GM21737 (cell line): ENCODE measurements around the gene PLPPR4.
"Not testable (repeated sequence)": the region's sequence is repeated elsewhere in the genome, so short reads cannot be mapped to it uniquely, and the experiment has no call there.

Experiments used
- ATAC-seq: cut with Tn5 transposase; IDR thresholded peaks from one replicate; pipeline ENCODE4 v1.9.1; 2021; ENCODE audit warnings: mild to moderate bottlenecking, moderate library complexity; ENCODE audit not compliant: unreplicated experiment

Gene PLPPR4

GRCh38 chr1:99268021-99268420 lies 3.7 kb downstream of the PLPPR4 start:
- ATAC-seq, result no peak

DNA sequence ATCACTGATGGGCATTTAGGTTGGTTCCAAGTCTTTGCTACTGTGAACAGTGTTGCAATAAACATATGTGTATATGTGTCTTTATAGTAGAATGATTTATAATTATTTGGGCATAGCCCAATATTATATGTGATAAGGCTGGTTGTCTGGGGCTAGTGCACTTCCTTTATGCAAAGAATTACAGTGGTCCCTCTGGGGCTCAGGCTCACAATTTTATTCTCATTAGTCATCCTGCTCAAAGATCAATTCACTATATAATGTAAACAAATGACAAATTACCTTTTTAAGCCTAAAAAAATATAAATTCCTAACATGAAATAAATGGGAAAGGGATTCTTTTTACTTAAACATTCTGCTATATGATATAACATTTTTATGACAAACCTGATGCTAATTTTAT lies 5.0 kb downstream of the PLPPR4 start:
- ATAC-seq, result no peak

DNA sequence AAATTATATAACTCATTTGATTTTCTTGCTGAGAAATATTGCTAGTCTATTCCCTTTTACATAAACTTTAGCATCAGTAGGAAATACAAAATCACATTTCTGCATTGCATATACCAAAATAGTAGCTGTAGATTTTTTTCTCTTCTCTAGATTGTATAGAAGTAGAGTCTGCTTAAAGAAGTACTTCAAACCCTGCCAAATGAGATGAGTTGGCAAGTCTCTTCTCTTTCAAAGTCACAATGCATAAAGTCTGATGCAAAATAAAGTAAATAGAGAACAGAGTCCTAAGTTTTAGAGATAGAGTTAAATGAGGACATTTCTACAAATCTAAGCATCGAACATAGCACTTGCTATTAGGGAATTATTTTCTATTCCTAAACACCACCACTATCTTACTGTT lies 6.4 kb downstream of the PLPPR4 start:
- no peak for ATAC-seq

DNA sequence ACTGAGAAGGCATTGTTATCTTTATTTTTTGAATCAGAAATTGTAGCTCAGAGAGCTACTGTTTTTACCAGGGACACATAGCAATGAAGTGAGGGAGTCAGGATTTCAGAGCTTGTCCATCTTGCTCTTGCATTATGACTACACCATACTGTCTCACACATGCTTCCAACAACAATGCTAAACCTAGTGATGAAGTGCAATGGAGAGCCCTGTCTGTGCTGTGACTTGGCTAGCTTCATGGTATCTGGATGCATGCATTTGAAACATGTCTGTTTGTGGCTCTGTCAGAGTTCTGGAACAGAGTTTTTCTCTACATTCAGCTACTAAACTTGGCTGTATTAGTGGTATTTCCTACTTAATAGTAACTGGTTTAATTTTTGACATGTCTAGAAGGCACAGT lies 7.0 kb downstream of the PLPPR4 start:
- ATAC-seq, result no peak

DNA sequence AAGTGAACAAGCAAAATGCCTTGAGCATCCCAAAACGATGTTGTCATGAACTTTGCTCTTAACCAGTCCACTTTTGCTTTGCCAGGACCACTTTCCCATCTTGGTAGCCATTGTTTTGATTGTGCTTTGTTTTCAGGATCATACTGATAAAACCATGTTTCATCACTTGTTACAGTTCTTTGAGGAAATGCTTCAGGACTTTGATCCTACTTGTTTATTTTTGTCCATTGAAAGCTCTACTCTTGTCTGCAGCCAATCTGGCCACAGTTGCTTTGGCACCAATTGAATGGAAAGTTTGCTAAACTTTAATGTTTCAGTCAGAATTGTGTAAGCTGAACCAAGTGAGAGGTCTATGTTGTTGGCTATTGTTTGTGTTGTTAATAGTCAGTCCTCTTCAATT lies 12.8 kb downstream of the PLPPR4 start:
- ATAC-seq, result no peak

GRCh38 chr1:99279525-99279924 lies 15.2 kb downstream of the PLPPR4 start:
- ATAC-seq, result no peak

DNA sequence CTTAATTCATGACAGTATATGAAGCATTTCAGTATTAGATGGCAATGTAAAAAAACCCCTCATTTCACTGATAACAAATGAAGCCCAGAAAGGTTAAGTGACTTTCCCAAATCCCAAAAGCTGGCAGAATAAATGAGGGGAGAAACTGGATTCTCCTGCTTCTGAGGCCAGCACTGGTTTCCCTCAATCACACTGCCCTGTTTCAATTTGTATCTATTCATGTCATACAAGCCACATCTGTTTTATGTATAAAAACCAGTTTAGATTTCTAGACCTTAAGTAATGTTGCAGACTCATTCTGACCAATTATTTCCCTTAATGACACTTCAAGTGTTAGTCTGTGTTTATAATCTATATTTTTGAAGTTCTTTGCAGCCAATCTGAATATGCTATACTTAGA lies 16.8 kb downstream of the PLPPR4 start:
- no peak for ATAC-seq

- no peak for ATAC-seq
Measured at GRCh38 chr1:99282536-99282935, 18.2 kb downstream of the PLPPR4 start.

- not testable (repeated sequence) for ATAC-seq
Measured at GRCh38 chr1:99283521-99283920, 19.2 kb downstream of the PLPPR4 start.

DNA sequence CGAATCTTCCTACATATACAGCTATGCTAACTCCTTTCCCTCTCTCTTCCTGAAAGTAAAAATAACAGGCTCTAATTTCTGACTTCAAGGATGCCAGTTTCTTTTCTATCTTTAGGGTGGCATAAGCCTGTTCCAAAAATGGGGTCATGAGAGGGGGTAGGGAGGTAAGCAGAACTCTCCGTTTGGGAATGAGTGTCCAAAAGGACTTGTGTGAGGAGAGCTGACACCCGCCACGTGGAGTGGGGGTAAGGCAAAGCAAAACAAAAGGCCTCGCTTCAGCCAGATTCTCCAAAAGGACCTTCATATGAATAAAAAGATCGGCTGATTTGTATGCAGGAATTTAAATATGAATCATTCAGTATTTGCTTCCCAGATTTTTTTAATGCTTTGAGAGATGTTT lies 28.6 kb downstream of the PLPPR4 start:
- no peak for ATAC-seq

- no peak for ATAC-seq
Measured at GRCh38 chr1:99297923-99298322, 33.6 kb downstream of the PLPPR4 start.

DNA sequence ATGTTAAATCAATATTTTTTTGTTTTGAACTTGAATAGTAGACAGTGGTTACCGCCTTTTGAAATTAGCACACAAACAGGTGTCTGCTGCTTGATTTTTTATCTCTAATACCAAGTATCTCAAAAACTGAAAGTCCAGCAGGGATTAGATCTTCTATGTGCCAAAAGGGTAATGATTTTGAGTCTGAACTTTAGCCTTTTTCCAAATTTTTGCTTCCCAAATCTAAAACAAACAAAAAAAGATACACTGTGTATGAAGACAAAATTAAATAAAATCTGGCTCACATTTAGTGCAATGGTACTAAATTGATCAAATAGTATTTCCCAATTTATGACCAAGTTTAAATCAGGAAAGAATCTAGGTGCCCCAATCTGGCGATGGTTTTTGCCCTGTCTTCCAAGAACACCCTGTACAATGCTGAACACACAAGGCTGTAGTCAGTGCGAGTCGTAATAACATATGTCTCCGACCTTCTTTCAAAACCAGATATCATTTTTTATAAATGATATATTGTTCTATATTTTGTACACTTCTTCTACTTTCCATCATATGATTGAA lies 40.5 kb downstream of the PLPPR4 start:
- ATAC-seq, result no peak

DNA sequence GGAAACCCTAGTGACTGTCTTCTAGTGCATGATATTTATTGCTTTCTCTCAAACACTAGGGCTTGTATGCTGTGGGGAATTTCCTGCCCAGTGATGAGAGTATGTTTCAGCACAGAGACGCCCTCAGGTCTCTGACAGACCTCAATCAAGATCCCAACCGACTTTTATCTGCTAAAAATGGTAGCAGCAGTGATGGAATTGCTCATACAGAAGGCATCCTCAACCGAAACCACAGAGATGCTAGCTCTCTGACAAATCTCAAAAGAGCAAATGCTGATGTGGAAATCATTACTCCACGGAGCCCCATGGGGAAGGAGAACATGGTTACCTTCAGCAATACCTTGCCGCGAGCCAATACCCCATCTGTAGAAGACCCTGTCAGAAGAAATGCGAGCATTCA lies 41.3 kb downstream of the PLPPR4 start:
- ATAC-seq, result no peak

DNA sequence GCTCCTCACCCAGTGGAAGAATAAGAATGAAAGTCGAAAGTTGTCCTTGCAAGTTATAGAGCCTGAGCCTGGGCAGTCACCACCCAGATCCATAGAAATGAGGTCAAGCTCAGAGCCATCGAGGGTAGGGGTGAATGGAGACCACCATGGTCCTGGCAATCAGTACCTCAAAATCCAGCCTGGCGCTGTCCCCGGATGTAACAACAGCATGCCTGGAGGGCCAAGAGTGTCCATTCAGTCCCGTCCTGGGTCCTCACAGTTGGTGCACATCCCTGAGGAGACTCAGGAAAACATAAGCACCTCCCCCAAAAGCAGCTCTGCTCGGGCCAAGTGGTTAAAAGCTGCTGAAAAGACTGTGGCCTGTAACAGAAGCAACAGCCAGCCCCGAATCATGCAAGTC lies 41.8 kb downstream of the PLPPR4 start:
- ATAC-seq, result no peak

DNA sequence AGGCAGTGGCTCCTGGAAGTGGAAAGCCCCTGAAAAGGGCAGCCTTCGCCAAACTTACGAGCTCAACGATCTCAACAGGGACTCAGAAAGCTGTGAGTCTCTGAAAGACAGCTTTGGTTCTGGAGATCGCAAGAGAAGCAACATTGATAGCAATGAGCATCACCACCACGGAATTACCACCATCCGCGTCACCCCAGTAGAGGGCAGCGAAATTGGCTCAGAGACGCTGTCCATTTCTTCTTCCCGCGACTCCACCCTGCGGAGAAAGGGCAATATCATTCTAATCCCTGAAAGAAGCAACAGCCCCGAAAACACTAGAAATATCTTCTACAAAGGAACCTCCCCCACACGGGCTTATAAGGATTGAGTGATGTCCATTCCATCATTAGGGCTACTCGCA lies 42.4 kb downstream of the PLPPR4 start:
- ATAC-seq, result no peak

- no peak for ATAC-seq
Measured at GRCh38 chr1:99315305-99315704, 51.0 kb downstream of the PLPPR4 start.

DNA sequence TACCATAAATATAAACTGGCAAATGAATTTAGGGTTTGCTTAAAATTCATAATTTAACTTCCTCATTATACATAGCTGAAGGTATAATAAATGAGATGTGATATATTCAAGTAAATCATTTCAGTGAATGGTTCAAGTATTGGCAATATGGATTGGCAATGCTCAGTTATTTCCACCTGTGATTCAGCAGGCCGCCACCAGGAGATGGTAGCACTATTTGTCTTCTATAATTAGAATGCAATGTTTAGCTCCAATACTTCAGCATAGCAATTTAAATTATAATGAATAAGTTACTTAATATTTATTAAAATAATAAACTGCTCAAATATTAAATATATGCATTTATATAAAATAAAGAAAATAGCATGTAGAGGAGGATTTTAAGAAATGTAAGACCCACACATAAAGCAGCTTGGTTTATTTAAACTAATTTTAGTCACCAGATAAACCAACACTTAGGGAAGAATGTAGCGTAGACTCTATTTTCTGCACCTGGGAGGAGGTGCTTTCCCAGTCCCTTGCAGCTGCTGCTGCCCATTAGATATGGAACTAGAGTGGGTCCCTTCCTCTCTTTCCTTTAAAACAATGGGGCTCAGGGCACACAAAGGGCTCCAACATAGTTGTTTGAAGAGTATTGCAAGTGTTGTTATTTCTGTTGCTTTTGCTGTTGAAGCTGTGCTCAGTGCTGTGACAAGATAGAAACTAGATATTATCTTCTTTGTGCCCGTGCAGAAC lies 62.1 kb downstream of the PLPPR4 start:
- ATAC-seq, result no peak

GRCh38 chr1:99327357-99327756 lies 63.1 kb downstream of the PLPPR4 start:
- no peak for ATAC-seq

DNA sequence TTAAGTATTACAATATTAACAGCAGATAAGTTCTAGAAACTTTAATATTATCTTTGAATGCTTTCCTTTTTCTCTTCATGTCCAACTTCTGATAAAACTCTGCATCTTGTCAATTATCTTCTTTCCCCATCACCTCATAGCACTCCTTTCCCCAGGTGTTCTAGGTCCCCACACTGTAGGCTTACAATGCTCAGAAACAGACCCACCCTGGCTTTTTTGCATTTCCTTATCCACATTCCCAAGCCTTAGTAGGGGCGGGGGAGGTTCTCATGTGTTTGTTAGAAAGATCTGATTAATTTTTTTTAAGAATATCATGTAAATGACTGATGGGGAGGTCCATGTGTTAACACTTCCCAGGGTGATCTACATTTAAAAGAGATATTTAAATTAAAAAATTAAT lies 63.9 kb downstream of the PLPPR4 start:
- ATAC-seq, result no peak

DNA sequence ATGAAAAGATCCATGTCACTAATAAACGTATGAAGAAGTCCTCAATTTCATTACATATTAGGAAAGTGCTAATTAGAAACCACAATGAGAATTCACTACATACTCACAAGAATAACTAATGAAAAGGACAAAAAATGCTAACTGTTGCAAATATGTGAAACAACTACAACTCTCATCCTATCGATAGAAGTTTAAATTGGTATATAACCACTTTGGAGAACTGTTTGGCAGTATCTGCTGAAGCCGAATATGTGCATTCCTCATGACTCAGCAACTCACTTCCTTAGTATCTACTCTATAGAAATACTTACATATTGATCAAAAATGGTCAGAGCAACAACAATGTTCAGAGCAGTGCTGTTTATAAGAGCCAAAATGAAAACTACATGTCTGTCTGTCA lies 66.8 kb downstream of the PLPPR4 start:
- ATAC-seq, result no peak

DNA sequence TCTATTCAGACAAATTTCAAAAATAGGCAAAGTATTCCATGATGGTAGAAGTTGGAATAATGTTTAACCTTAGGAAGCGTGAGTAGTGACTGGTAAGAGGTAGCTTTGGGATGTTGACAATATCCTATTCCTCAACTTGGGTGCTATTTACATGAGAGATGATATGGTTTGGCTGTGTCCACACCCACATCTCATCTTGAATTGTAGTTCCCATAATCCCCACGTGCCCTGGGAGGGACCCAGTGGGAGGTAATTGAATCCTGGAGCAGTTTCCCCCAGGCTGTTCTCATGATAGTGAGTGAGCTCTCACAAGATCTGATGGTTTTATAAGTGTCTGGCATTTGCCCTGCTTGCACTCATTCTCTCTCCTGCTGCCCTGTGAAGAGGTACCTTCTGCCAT lies 67.3 kb downstream of the PLPPR4 start:
- no peak for ATAC-seq

- no peak for ATAC-seq
Measured at GRCh38 chr1:99332561-99332960, 68.3 kb downstream of the PLPPR4 start.

DNA sequence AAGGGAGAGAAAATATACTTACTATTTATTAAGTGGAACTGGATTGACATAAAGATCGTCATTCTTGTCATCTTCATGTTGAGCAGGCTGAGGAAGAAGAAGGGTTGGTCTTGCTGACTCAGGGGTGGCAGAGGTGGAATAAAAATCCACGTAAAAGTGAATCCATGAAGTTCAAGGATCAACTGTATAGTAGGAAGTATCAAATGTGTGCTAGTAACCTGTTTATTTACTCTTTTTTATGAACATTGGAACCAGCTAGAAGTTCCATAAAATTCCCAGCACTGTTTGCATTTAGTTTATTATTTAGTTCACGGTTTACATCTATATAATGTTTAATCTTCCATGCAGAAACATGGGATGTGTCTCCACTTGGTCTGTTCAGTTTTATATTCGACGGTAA lies 70.7 kb downstream of the PLPPR4 start:
- no peak for ATAC-seq
